HepG2 (cell line): ENCODE measurements around the gene RAB15. TPM values are rescaled to one million over a fixed set of nuclear protein-coding genes. Genes with fewer than 3 reads are reported as not detected.

ENCODE experiments used
- ARID2 ChIP-seq: sonication (generic); formaldehyde crosslinking; IDR thresholded peaks from 2 replicates; pipeline ENCODE4 v1.8.1; 2022; ENCODE audit warnings: mild to moderate bottlenecking, missing genetic modification reagents, borderline replicate concordance
- BORCS8-MEF2B ChIP-seq: sonication (generic); formaldehyde crosslinking; IDR thresholded peaks from 2 replicates; pipeline ENCODE4 v1.8.0; 2022; ENCODE audit warnings: mild to moderate bottlenecking, missing genetic modification reagents
- PREB ChIP-seq: sonication (generic); formaldehyde crosslinking; IDR thresholded peaks from 2 replicates; pipeline ENCODE4 v1.4.0; 2020; ENCODE audit warnings: missing genetic modification reagents
- SIX1 ChIP-seq: sonication (generic); formaldehyde crosslinking; IDR thresholded peaks from 2 replicates; pipeline ENCODE4 v1.4.0; 2020; ENCODE audit warnings: missing genetic modification reagents, borderline replicate concordance
- SPEN ChIP-seq: sonication (generic); formaldehyde crosslinking; IDR thresholded peaks from 2 replicates; pipeline ENCODE4 v1.5.1; 2020; ENCODE audit warnings: low read depth, mild to moderate bottlenecking, missing genetic modification reagents
- SUZ12 ChIP-seq: fragments of 150-350 bp; IDR thresholded peaks from 2 replicates; pipeline ENCODE4 v1.6.1; 2014; ENCODE audit warnings: low read depth, low read length
- TBX3 ChIP-seq: fragments of 450-650 bp; IDR thresholded peaks from 2 replicates; pipeline ENCODE4 v1.6.1; 2017; ENCODE audit warnings: antibody characterized with exemption, mild to moderate bottlenecking, inconsistent platforms, borderline replicate concordance
- TRAFD1 ChIP-seq: sonication (generic); formaldehyde crosslinking; IDR thresholded peaks from 2 replicates; pipeline ENCODE4 v1.5.1; 2020; ENCODE audit warnings: missing genetic modification reagents, mild to moderate bottlenecking, borderline replicate concordance
- ZBTB26 ChIP-seq: IDR thresholded peaks from 2 replicates; pipeline ENCODE4 v1.6.1; 2016; ENCODE audit warnings: missing compliant biosample characterization, missing genetic modification reagents, borderline replicate concordance
- ZBTB44 ChIP-seq: sonication (generic); formaldehyde crosslinking; IDR thresholded peaks from 2 replicates; pipeline ENCODE4 v1.4.0; 2020; ENCODE audit warnings: missing genetic modification reagents
- ZNF224 ChIP-seq: sonication (generic); formaldehyde crosslinking; IDR thresholded peaks from 2 replicates; pipeline ENCODE4 v1.5.0; 2020; ENCODE audit warnings: mild to moderate bottlenecking, missing genetic modification reagents
- ZNF256 ChIP-seq: sonication (generic); formaldehyde crosslinking; conservative IDR thresholded peaks from 2 replicates; pipeline ENCODE4 v1.4.0; 2020; ENCODE audit warnings: missing genetic modification reagents
- ZNF331 ChIP-seq: sonication (generic); formaldehyde crosslinking; IDR thresholded peaks from 2 replicates; pipeline ENCODE4 v1.4.0; 2020; ENCODE audit warnings: missing genetic modification reagents
- ZNF446 ChIP-seq: sonication (generic); formaldehyde crosslinking; IDR thresholded peaks from 2 replicates; pipeline ENCODE4 v1.5.0; 2020; ENCODE audit warnings: mild to moderate bottlenecking, missing genetic modification reagents
- ZNF646 ChIP-seq: sonication (generic); formaldehyde crosslinking; IDR thresholded peaks from 2 replicates; pipeline ENCODE4 v1.9.0; 2021; ENCODE audit warnings: mild to moderate bottlenecking, missing genetic modification reagents
- ZNF709 ChIP-seq: sonication (generic); formaldehyde crosslinking; IDR thresholded peaks from 2 replicates; pipeline ENCODE4 v1.5.0; 2020; ENCODE audit warnings: mild to moderate bottlenecking, missing genetic modification reagents
- ZNF720 ChIP-seq: sonication (generic); formaldehyde crosslinking; IDR thresholded peaks from 2 replicates; pipeline ENCODE4 v1.4.0; 2020; ENCODE audit warnings: missing genetic modification reagents
- polyA plus RNA-seq, 8 experiments: library from polyadenylated mRNA; depleted of rRNA in 3 of 8; stranded (reverse) in 7 of 8; unstranded in 1 of 8; fragments of >200 nt; fragmentation: Illumina TruSeq in 4 of 8; extraction: Trizol in 4 of 8; gene quantifications; 2 replicates each; pipeline versions ENCODE4 v1.2.1 to v1.2.3, GENCODE V29; 2011 to 2016; ENCODE audit warnings: low read depth in 4 of 8, missing spikeins in 1 of 8, mixed read lengths in 1 of 8; ENCODE audit not compliant: insufficient read depth in 1 of 8
- total RNA-seq, 5 experiments: library from RNA; depleted of rRNA; stranded (reverse); fragments of >200 nt; fragmentation: Illumina TruSeq; extraction: Trizol; gene quantifications; 2 replicates each; pipeline ENCODE4 v1.2.3, GENCODE V29; 2016; ENCODE audit warnings: low read depth in 1 of 5

RAB15 gene
- total and polyA plus RNA-seq, 2 of the 13 experiments (the other 11 are each of a cell fraction or from before 2014, with no cell fraction given), result 7.4 to 18.5 TPM

- TF ChIP-seq PREB (CRISPR knock-in tag) (no peak), ZNF720 (CRISPR knock-in tag) (no peak), SPEN (no peak), ZNF331 (no peak), ZBTB44 (CRISPR knock-in tag) (no peak), ZNF446 (CRISPR knock-in tag) (no peak), ZNF224 (CRISPR knock-in tag) (no peak), BORCS8-MEF2B (CRISPR knock-in tag) (no peak), ARID2 (CRISPR knock-in tag) (no peak), ZBTB26 (CRISPR knock-in tag) (no peak), ZNF256 (CRISPR knock-in tag) (no peak), ZNF646 (no peak), SUZ12 (no peak), ZNF709 (no peak), SIX1 (no peak), TRAFD1 (CRISPR knock-in tag) (no peak), TBX3 (no peak)
These were observed 32.9 kb downstream of the RAB15 start (continued) for GRCh38 chr14:64938972-64939816.
